ENCODE data around the gene CNTN5. TPM values are rescaled to one million over a fixed set of nuclear protein-coding genes. Genes with fewer than 3 reads are reported as not detected.

The CNTN5 gene
- total RNA-seq, 1 donor from 2014 or later: 0.24 TPM

- no peaks in the 10 kb centered on the region for H3K36me3 ChIP-seq
- H3K27me3 ChIP-seq (ENCODE audit: low read depth): no peaks in the 10 kb centered on the region
- H3K4me1 ChIP-seq: no peaks in the 10 kb centered on the region
- H3K4me3 ChIP-seq: no peak overlapping the region
- H3K27ac ChIP-seq: no peak overlapping the region
- DNase-seq (no peak), ATAC-seq (no peak)
- no peak for TF ChIP-seq CTCF (IDR thresholded peaks at IDR 0.05)
- intact Hi-C loops (cut with DNase I): no loop called here
- no peaks in the 10 kb centered on the region for H3K9me3 ChIP-seq
These were observed 1332.3 kb downstream of the CNTN5 start for GRCh38 chr11:100353083-100353482.

GRCh38 chr11:100354736-100355135 lies 1334.0 kb downstream of the CNTN5 start:
- no peaks in the 10 kb centered on the region for H3K36me3 ChIP-seq
- no peak for ATAC-seq
- H3K9me3 ChIP-seq: no peaks in the 10 kb centered on the region
- no peak for DNase-seq
- no peak overlapping the region for H3K27ac ChIP-seq
- H3K27me3 ChIP-seq (ENCODE audit: low read depth): no peaks in the 10 kb centered on the region
- intact Hi-C loops (cut with DNase I): no loop called here
- no peak for TF ChIP-seq CTCF (IDR thresholded peaks at IDR 0.05)
- no peak overlapping the region for H3K4me3 ChIP-seq
- no peaks in the 10 kb centered on the region for H3K4me1 ChIP-seq

- Histone ChIP-seq H3K4me1 (no peaks in the 10 kb centered on the region), H3K27ac (no peak overlapping the region), H3K36me3 (no peaks in the 10 kb centered on the region), H3K9me3 (no peaks in the 10 kb centered on the region), H3K4me3 (no peak overlapping the region), H3K27me3 (ENCODE audit: low read depth) (no peaks in the 10 kb centered on the region)
- intact Hi-C loops (cut with DNase I): no loop called here
- no peak for DNase-seq
- no peak for ATAC-seq
- no peak for TF ChIP-seq CTCF (IDR thresholded peaks at IDR 0.05)
These were observed 1335.3 kb downstream of the CNTN5 start for GRCh38 chr11:100356035-100356434.

GRCh38 chr11:100359281-100359680 lies 1338.5 kb downstream of the CNTN5 start:
- no peaks in the 10 kb centered on the region for H3K27me3 ChIP-seq (ENCODE audit: low read depth)
- intact Hi-C loops (cut with DNase I): no loop called here
- no peak for ATAC-seq
- H3K36me3 ChIP-seq: no peaks in the 10 kb centered on the region
- TF ChIP-seq CTCF (IDR thresholded peaks at IDR 0.05): no peak
- no peak overlapping the region for H3K4me3 ChIP-seq
- H3K4me1 ChIP-seq: no peaks in the 10 kb centered on the region
- H3K9me3 ChIP-seq: no peaks in the 10 kb centered on the region
- H3K27ac ChIP-seq: no peak overlapping the region
- DNase-seq: no peak

GRCh38 chr11:100367892-100368291 lies 1347.1 kb downstream of the CNTN5 start:
- DNase-seq: no peak
- Histone ChIP-seq H3K27me3 (ENCODE audit: low read depth) (no peaks in the 10 kb centered on the region), H3K4me3 (no peak overlapping the region), H3K4me1 (no peaks in the 10 kb centered on the region), H3K27ac (no peak overlapping the region), H3K9me3 (peaks cover 14% of the 10 kb centered on the region), H3K36me3 (no peaks in the 10 kb centered on the region)
- intact Hi-C loops (cut with DNase I): loop anchor here (10.0 kb wide), 1 partner anchor 63 kb away; no protein-coding TSS in a partner anchor
- no peak for TF ChIP-seq CTCF (IDR thresholded peaks at IDR 0.05)
- ATAC-seq: no peak

- Histone ChIP-seq H3K9me3 (no peaks in the 10 kb centered on the region), H3K4me3 (no peak overlapping the region), H3K4me1 (no peaks in the 10 kb centered on the region), H3K27ac (no peak overlapping the region), H3K27me3 (ENCODE audit: low read depth) (no peaks in the 10 kb centered on the region), H3K36me3 (no peaks in the 10 kb centered on the region)
- TF ChIP-seq CTCF (IDR thresholded peaks at IDR 0.05): no peak
- ATAC-seq: peak in 1 of 2 donors; percentile 9
- no peak for DNase-seq
- intact Hi-C loops (cut with DNase I): no loop called here
These were observed 1362.7 kb downstream of the CNTN5 start for GRCh38 chr11:100383357-100383865.

All from lower lobe of right lung (tissue), 2 donors.